ENCODE measurements around the gene LIMK1.
"Not testable (repeated sequence)": the region's sequence is repeated elsewhere in the genome, so short reads cannot be mapped to it uniquely, and the experiment has no call there.

Gene LIMK1

GRCh38 chr7:74126220-74126880 lies 42.7 kb downstream of the LIMK1 start:
- no peak for DNase-seq (ENCODE audit: low read depth)

- DNase-seq (ENCODE audit: low read depth): no peak
These were observed 46.3 kb downstream of the LIMK1 start for GRCh38 chr7:74129887-74130286.

- DNase-seq (ENCODE audit: low read depth): no peak
These were observed 46.9 kb downstream of the LIMK1 start for GRCh38 chr7:74130518-74130917.

- no peak for DNase-seq (ENCODE audit: low read depth)
These were observed 50.6 kb downstream of the LIMK1 start for GRCh38 chr7:74134117-74134620.

DNA sequence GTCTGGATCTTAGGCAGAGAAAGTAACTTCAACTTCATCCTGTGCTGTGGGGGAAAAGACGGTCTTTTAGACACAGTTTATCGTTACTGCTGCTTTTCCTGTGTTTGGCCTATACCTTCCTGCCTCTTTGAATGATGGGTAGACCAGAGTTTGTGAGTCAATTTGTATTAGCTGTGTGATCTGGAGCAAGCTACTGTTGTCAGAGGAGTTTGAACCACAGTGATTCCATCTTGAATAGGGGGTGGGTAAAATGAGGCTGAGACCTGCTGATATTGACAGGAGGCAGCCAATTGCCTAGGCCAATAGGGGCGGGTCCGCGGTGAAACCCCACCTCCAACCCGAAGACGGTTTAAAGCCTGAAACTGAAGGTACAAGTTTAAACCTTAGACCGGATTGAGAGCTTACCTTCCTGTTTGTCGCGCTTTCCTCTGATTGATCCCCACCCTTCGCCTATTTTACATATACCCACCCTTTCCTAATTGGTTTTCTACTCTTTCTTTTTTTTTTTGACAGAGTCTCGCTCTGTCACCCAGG lies 54.8 kb downstream of the LIMK1 start:
- no peak for DNase-seq (ENCODE audit: low read depth)

DNA sequence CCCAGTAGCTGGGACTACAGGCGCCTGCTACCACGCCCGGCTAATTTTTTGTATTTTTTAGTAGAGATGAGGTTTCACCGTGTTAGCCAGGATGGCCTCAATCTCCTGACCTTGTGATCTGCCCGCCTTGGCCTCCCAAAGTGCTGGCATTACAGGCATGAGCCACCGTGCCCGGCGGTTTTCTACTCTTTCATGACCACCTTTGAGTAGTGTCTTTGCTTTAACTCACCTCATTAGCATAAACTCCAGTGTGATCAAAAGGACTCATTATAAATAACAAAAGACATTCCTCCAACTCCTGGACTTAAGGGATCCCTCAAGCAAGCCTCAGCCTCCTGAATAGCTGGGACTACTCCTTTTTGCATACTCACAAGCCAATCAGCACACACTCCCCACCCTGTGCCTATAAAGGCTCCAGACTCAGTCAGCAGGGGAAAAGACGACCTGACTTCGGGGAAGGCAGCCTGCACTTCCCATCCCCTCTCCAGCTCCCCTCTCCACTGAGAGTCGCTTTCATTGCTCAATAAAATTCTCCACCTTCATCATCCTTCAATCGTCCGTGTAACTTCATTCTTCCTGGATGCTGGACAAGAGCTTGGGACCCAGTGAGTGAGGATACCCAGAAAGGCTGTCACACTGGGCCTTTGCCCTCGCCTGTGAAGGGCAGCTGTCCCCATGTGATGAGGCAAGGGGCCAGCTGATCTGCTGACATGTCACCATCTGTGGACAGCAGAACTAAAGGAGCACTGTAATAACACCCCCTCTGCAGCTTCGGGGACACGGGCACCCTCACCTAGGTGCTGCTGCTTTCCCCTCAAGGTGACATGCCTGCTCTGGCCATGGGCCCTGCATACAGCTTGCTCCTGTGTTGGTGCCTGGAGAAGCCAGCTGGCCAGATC lies 55.6 kb downstream of the LIMK1 start:
- no peak for DNase-seq (ENCODE audit: low read depth)

GRCh38 chr7:74141705-74142104 lies 58.1 kb downstream of the LIMK1 start:
- no peak for DNase-seq (ENCODE audit: low read depth)

- no peak for DNase-seq (ENCODE audit: low read depth)
These were observed 59.8 kb downstream of the LIMK1 start for GRCh38 chr7:74143383-74143782.

DNA sequence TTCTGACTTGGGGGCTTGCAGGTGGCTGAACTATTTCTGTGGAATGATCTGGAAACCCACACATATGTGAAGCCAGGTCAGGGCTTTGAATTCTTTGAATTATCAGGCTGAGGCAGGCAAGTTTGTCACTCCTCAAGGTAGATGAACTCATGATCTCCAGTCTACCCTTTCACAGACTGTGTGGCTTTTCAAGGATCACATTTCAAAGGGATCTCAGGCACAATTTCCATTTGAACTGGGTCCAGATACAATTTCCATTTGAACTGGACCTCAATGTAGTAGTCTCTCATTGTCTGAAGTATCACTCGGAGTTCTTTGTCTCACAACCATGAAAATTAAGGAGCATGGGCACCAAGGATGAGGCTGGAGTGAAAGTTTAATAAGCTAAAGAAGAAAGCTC lies 64.9 kb downstream of the LIMK1 start:
- DNase-seq (ENCODE audit: low read depth): no peak

- no peak for DNase-seq (ENCODE audit: low read depth)
These were observed 65.5 kb downstream of the LIMK1 start for GRCh38 chr7:74149071-74149470.

GRCh38 chr7:74149603-74150002 lies 66.0 kb downstream of the LIMK1 start:
- no peak for DNase-seq (ENCODE audit: low read depth)

GRCh38 chr7:74153736-74154135 lies 70.1 kb downstream of the LIMK1 start:
- no peak for DNase-seq (ENCODE audit: low read depth)

DNA sequence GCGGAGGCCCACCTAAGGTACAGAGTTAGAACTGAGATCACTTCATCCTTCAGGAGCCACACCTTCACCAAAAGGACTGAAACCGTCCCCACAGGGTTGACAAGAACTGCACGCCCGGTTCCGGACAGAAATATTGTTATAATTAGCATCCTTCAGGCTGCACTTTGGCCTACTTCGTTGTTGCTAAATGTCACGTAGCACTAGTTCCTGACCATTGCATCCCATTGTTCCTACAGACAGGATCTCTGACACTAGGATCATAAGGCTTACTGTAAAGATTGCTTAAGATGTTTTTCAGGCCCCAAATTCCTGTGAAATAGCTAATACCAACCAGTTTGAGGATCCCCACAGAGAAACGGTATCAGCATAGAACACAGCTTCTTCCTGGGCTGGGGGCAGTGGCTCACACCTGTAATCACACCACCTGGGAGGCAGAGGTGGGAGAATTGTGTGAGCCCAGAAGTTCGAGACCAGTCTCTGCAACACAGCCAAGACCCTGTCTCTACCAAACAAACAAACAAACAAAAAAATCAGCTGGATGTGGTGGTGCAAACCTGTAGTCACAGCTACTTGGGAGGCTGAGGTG lies 72.3 kb downstream of the LIMK1 start:
- DNase-seq (ENCODE audit: low read depth): no peak

DNA sequence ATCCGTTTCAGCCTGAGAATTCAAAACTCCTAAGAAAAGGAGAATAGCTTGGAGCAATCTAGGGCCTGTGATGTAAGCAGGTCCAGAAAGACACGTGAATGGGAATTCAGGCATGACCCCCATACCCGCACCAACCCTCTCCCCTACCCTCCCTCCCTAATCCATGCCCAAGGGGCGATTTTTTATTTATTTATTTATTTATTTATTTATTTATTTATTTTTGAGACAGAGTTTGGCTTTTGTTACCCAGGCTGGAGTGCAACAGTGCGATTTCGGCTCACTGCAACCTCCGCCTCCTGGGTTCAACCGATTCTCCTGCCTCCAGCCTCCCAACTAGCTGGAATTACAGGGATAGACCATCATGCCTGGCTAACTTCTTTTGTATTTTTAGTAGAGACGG lies 74.0 kb downstream of the LIMK1 start:
- no peak for DNase-seq (ENCODE audit: low read depth)

GRCh38 chr7:74164985-74165456 lies 81.4 kb downstream of the LIMK1 start:
- no peak for DNase-seq (ENCODE audit: low read depth)

GRCh38 chr7:74165867-74166593 lies 82.4 kb downstream of the LIMK1 start:
- DNase-seq (ENCODE audit: low read depth): no peak

- DNase-seq (ENCODE audit: low read depth): not testable (repeated sequence)
These were observed 83.7 kb downstream of the LIMK1 start for GRCh38 chr7:74167324-74167723.
